Ecto neural progenitor cell (in vitro differentiated cells): Measurements from ENCODE around the gene KLK15.

Experiments used
- DNase-seq: peaks from one replicate; pipeline ENCODE4 v3.0.0-alpha.2; 2018; ENCODE audit warnings: low spot score

The KLK15 gene, protein sequence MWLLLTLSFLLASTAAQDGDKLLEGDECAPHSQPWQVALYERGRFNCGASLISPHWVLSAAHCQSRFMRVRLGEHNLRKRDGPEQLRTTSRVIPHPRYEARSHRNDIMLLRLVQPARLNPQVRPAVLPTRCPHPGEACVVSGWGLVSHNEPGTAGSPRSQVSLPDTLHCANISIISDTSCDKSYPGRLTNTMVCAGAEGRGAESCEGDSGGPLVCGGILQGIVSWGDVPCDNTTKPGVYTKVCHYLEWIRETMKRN

DNA sequence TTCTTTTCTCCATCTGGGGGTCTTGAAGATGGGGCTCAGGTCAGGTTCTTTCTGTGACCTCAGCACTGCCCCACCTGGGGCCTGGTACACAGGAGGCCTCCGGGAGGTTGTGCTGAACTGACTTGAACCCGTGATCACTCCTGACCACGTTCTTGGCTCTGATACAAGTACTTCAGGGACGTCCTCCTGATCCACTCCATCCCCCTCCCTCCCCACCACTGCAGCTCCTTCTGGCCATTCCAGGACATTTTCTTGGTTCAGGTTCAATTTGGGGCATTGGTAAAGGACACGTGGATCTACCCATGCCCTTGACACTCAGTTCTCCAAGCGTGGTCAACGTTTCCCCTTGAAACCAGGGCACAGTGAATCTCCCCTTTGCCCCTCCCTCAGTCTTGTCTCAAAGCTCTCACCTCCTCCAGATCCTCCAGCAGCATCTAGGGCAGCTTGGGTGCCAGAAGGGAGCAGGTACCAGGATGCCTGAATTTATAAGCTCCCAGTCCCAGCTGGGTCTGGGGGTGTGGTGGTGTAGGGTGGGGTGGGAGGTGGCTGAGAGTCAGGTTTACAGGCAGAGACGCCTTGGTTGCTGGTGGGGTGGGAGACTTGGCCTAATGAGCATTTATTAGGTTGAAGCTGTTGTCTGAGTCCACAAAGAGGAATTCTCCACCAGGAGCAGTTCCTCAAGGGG lies at the start of gene KLK15:
Gene KLK15, minus strand, starts transcription at position 458 of the 685 bp plus-strand sequence. CDS start 2,082 bp downstream, outside the sequence.
- no peak for DNase-seq

DNA sequence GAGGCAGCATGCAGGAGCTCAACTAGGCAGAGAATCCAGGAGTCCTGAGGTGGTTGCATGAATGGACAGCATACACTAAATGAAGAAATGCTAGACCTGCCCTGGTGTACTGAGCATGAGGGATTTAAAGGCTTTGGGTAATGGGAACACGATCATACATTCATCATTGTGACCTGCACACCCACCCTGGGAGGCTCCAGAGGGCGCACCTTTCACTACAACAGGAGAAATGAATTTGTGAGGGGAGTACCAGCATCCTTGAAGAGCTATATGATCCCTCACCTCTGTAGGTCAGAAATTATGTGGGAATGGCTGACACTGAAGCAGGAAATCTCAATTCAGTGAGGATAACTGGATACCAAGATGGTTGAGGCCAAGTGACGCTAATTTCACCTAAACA lies 48.8 kb upstream of the KLK15 start:
- DNase-seq = no peak

DNA sequence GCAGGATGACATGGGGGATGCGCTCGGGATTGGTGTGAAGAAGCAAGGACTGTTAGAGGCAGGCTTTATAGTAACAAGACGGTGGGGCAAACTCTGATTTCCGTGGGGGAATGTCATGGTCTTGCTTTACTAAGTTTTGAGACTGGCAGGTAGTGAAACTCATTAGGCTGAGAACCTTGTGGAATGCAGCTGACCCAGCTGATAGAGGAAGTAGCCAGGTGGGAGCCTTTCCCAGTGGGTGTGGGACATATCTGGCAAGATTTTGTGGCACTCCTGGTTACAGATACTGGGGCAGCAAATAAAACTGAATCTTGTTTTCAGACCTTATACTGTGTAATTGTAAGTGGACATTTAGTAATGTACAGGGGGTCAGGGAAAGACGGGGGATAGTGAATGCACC lies 46.9 kb upstream of the KLK15 start:
- no peak for DNase-seq

DNA sequence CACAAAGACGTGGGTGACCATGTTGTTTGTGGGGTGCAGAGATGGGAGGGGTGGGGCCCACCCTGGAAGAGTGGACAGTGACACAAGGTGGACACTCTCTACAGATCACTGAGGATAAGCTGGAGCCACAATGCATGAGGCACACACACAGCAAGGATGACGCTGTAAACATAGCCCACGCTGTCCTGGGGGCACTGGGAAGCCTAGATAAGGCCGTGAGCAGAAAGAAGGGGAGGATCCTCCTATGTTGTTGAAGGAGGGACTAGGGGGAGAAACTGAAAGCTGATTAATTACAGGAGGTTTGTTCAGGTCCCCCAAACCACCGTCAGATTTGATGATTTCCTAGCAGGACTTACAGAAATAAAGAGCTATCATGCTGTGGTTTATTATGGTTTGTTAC lies 45.5 kb upstream of the KLK15 start:
- DNase-seq = no peak

DNA sequence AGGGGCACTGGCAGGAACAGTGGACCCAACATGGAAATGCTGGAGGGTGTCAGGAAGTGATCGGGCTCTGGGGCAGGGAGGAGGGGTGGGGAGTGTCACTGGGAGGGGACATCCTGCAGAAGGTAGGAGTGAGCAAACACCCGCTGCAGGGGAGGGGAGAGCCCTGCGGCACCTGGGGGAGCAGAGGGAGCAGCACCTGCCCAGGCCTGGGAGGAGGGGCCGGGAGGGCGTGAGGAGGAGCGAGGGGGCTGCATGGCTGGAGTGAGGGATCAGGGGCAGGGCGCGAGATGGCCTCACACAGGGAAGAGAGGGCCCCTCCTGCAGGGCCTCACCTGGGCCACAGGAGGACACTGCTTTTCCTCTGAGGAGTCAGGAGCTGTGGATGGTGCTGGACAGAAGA lies 44.0 kb upstream of the KLK15 start:
- no peak for DNase-seq

DNA sequence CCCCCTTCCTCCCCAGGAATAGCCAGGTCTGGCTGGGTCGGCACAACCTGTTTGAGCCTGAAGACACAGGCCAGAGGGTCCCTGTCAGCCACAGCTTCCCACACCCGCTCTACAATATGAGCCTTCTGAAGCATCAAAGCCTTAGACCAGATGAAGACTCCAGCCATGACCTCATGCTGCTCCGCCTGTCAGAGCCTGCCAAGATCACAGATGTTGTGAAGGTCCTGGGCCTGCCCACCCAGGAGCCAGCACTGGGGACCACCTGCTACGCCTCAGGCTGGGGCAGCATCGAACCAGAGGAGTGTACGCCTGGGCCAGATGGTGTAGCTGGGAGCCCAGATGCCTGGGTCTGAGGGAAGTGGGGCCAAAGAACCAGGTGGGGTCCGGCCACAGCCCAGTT lies 43.1 kb upstream of the KLK15 start:
- no peak for DNase-seq

DNA sequence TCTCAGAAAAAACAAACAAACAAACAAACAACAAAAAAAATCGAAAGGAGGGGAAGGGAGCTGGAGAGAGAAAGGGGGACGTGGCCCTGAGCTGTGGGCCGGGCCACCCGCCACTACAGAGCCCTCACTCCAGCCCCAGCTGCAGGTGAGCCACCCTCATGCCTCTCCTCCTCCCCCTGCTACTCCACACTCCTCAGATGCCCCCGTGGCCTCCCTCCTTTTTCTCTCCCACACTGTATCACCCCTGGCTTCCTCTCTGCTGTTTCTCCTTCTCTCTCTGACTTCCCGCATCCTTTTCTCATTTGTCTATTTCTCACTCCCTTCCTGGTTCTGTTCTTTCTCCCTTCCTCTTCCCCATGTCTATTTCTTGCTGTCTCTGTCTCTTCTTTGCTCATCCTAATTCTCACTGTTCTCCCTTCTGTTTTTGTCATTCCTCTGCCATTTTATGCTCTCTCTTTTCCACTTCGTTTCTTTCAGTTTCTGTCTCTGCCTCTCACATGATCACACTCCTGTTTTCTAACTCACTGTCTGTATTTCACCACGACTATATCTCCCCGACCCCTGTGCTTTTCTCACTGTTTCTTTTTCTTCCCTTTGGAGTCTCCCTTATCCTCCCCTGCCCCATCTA lies 42.5 kb upstream of the KLK15 start:
- DNase-seq = no peak

DNA sequence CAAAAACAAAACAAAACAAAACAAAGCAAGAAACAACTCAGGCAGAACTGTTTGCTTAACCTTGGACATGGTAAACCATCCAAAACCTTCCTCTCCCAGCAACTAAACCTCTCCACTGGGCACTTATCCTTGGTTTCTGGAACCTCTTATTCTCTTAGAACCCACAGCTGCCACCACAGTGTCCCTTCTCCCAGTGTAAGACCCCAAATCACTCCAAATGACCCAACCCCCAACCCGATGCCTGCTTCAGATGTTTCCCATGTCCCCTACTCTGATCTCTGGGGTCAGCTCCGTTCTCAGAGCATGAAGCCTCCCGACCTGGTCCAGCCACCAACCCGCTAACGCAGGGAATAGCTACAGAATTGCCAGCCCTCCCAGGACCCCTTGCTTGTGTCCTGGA lies 40.8 kb upstream of the KLK15 start:
- DNase-seq = no peak

DNA sequence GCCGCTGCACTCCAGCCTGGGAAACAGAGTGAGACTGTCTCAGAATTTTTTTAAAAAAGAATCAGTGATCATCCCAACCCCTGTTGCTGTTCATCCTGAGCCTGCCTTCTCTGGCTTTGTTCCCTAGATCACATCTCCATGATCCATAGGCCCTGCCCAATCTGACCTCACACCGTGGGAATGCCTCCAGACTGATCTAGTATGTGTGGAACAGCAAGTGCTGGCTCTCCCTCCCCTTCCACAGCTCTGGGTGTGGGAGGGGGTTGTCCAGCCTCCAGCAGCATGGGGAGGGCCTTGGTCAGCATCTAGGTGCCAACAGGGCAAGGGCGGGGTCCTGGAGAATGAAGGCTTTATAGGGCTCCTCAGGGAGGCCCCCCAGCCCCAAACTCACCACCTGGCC lies 39.7 kb upstream of the KLK15 start, which contains the start of gene KLK2:
Gene KLK2, plus strand, starts transcription at position 384 of the 400 bp plus-strand sequence. CDS start 35 bp downstream, outside the sequence.
- no peak for DNase-seq

DNA sequence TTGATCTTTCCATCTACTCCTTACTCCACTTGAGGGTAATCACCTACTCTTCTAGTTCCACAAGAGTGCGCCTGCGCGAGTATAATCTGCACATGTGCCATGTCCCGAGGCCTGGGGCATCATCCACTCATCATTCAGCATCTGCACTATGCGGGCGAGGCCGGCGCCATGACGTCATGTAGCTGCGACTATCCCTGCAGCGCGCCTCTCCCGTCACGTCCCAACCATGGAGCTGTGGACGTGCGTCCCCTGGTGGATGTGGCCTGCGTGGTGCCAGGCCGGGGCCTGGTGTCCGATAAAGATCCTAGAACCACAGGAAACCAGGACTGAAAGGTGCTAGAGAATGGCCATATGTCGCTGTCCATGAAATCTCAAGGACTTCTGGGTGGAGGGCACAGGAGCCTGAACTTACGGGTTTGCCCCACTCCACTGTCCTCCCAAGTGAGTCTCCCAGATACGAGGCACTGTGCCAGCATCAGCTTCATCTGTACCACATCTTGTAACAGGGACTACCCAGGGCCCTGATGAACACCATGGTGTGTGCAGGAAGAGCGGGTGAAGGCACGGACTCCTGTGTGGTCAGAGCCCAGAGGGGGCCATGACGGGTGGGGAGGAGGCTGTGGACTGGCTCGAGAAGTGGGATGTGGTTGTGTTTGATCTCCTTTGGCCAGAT lies 37.2 kb upstream of the KLK15 start:
- no peak for DNase-seq

DNA sequence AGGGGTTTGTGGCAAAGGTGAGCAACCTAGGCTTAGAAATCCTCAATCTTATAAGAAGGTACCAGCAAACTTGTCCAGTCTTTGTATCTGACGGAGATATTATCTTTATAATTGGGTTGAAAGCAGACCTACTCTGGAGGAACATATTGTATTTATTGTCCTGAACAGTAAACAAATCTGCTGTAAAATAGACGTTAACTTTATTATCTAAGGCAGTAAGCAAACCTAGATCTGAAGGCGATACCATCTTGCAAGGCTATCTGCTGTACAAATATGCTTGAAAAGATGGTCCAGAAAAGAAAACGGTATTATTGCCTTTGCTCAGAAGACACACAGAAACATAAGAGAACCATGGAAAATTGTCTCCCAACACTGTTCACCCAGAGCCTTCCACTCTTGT lies 36.1 kb upstream of the KLK15 start:
- no peak for DNase-seq

DNA sequence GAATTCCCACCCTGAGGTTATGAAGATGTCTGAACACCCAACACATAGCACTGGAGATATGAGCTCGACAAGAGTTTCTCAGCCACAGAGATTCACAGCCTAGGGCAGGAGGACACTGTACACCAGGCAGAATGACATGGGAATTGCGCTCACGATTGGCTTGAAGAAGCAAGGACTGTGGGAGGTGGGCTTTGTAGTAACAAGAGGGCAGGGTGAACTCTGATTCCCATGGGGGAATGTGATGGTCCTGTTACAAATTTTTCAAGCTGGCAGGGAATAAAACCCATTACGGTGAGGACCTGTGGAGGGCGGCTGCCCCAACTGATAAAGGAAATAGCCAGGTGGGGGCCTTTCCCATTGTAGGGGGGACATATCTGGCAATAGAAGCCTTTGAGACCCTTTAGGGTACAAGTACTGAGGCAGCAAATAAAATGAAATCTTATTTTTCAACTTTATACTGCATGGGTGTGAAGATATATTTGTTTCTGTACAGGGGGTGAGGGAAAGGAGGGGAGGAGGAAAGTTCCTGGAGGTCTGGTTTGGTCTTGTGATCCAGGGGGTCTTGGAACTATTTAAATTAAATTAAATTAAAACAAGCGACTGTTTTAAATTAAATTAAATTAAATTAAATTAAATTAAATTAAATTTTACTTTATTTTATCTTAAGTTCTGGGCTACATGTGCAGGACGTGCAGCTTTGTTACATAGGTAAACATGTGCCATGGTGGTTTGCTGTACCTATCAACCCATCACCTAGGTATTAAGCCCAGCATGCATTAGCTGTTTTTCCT lies 28.3 kb upstream of the KLK15 start:
- no peak for DNase-seq

DNA sequence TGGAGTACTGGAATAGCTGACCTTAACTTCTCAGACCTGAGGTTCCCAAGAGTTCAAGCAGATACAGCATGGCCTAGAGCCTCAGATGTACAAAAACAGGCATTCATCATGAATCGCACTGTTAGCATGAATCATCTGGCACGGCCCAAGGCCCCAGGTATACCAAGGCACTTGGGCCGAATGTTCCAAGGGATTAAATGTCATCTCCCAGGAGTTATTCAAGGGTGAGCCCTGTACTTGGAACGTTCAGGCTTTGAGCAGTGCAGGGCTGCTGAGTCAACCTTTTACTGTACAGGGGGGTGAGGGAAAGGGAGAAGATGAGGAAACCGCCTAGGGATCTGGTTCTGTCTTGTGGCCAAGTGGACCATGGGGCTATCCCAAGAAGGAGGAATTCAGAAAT lies 27.6 kb upstream of the KLK15 start:
- no peak for DNase-seq

DNA sequence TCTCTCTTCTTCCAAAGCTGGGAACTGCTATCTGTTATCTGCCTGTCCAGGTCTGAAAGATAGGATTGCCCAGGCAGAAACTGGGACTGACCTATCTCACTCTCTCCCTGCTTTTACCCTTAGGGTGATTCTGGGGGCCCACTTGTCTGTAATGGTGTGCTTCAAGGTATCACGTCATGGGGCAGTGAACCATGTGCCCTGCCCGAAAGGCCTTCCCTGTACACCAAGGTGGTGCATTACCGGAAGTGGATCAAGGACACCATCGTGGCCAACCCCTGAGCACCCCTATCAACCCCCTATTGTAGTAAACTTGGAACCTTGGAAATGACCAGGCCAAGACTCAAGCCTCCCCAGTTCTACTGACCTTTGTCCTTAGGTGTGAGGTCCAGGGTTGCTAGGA lies 26.5 kb upstream of the KLK15 start:
- no peak for DNase-seq

DNA sequence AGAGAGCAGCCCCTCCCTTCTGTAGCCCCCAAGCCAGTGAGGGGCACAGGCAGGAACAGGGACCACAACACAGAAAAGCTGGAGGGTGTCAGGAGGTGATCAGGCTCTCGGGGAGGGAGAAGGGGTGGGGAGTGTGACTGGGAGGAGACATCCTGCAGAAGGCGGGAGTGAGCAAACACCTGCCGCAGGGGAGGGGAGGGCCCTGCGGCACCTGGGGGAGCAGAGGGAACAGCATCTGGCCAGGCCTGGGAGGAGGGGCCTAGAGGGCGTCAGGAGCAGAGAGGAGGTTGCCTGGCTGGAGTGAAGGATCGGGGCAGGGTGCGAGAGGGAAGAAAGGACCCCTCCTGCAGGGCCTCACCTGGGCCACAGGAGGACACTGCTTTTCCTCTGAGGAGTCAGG lies 25.5 kb upstream of the KLK15 start:
- DNase-seq = no peak

DNA sequence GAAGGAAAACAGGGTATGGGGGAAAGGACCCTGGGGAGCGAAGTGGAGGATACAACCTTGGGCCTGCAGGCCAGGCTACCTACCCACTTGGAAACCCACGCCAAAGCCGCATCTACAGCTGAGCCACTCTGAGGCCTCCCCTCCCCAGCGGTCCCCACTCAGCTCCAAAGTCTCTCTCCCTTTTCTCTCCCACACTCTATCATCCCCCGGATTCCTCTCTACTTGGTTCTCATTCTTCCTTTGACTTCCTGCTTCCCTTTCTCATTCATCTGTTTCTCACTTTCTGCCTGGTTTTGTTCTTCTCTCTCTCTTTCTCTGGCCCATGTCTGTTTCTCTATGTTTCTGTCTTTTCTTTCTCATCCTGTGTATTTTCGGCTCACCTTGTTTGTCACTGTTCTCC lies 24.0 kb upstream of the KLK15 start:
- no peak for DNase-seq

DNA sequence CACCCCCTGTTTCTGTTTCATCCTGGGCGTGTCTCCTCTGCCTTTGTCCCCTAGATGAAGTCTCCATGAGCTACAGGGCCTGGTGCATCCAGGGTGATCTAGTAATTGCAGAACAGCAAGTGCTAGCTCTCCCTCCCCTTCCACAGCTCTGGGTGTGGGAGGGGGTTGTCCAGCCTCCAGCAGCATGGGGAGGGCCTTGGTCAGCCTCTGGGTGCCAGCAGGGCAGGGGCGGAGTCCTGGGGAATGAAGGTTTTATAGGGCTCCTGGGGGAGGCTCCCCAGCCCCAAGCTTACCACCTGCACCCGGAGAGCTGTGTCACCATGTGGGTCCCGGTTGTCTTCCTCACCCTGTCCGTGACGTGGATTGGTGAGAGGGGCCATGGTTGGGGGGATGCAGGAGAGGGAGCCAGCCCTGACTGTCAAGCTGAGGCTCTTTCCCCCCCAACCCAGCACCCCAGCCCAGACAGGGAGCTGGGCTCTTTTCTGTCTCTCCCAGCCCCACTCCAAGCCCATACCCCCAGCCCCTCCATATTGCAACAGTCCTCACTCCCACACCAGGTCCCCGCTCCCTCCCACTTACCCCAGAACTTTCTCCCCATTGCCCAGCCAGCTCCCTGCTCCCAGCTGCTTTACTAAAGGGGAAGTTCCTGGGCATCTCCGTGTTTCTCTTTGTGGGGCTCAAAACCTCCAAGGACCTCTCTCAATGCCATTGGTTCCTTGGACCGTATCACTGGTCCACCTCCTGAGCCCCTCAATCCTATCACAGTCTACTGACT lies 21.4 kb upstream of the KLK15 start, which contains the start of gene KLK3:
Gene KLK3, plus strand, starts transcription at position 280 of the 775 bp plus-strand sequence. Its CDS starts 41 bp downstream, at position 321.
- no peak for DNase-seq

DNA sequence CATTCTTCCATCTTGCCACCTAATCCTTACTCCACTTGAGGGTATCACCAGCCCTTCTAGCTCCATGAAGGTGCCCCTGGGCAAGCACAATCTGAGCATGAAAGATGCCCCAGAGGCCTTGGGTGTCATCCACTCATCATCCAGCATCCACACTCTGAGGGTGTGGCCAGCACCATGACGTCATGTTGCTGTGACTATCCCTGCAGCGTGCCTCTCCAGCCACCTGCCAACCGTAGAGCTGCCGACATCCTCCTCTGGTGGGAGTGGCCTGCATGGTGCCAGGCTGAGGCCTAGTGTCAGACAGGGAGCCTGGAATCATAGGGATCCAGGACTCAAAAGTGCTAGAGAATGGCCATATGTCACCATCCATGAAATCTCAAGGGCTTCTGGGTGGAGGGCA lies 18.2 kb upstream of the KLK15 start:
- no peak for DNase-seq

DNA sequence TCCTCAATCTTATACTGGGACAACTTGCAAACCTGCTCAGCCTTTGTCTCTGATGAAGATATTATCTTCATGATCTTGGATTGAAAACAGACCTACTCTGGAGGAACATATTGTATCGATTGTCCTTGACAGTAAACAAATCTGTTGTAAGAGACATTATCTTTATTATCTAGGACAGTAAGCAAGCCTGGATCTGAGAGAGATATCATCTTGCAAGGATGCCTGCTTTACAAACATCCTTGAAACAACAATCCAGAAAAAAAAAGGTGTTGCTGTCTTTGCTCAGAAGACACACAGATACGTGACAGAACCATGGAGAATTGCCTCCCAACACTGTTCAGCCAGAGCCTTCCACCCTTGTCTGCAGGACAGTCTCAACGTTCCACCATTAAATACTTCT lies 17.4 kb upstream of the KLK15 start:
- no peak for DNase-seq

DNA sequence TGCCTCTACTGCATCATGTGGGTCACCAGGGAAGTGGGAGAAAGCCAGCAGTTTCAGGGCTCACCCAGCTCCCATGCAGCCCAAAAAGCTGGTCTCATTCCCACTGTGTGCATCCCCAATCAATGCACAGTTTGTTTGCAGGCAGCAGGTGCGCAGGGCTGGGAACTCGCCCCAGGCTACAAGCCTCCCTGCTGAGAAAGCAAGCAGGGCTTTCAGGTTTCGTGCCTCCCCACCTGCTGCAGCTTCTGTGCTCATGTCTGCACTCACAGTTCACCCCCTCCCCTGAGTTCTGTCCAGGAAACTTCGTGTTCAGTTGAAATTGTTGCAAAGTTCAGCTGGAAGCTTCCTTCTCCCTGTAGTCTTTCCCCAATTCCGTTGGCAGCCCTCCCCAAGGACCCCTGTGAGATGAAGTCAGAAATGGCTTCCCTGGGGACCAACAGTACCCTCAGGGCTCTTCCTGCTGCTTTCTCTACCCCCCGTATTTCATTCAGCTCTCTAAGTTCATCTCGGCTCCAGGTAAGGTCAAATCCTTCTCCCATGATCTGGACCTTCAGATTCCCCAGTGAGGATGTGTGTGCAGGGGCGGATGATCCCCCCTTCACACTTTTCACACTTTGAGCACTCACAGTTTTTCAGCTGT lies 11.0 kb upstream of the KLK15 start:
- no peak for DNase-seq
